Skin of body (tissue), 2 donors: ENCODE results near the gene REEP1. TPM values are rescaled to one million over a fixed set of nuclear protein-coding genes. Genes with fewer than 3 reads are reported as not detected.
"Not testable (repeated sequence)": the region's sequence is repeated elsewhere in the genome, so short reads cannot be mapped to it uniquely, and the experiment has no call there.

ENCODE experiments used
- DNase-seq: peaks from one replicate; lab custom pipeline; 2025; lab: John Stamatoyannopoulos, UW
- total RNA-seq: library from RNA; depleted of rRNA; stranded (reverse); fragments of >200 nt; gene quantifications from one replicate; pipeline ENCODE4 v1.2.3, GENCODE V29; 2014

REEP1 gene
- total RNA-seq, 1 donor from 2014 or later, result 3.9 TPM

- DNase-seq, result peak; percentile 7
These were observed 111.8 kb downstream of the REEP1 start for GRCh38 chr2:86225581-86225980.

- no peak for DNase-seq
These were observed 112.6 kb downstream of the REEP1 start for GRCh38 chr2:86224645-86225355.

- DNase-seq, result no peak
These were observed 113.4 kb downstream of the REEP1 start for GRCh38 chr2:86223927-86224560.

DNA sequence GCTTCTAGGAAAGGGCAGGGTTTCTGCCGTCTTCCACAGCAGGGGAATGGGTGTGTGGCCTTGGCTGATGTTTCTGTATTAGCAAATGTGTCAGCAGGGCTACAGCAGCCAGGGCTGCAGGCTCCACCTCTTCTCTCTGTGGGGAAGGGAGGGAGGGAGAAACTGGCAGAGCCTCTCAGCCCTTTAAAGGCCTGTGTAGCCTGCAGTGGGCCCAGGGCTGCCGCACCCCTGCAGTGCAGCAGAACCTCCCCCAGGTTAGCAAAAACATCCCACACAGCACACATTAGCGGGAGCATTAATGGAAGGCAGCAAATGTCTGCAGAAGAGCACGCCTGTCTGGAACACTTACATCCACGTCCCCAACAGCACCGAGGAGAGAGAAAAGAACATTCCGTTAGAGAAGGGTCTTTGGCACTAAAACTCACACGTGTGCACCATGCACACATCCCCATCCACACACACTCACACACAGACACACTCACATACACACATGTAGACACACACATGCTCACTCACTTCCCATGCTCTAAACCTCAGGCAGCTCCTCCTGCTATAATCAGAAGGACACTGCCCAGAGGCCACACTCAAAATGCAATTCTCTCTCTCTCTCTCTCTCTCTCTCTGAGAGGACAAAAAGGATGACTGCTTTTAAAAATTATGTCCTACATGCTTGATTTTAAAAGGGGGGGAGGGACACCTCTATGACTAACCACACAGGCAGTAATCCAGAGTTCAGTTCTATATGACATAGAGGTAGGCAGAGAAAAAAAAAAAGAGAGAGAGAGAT lies 114.1 kb downstream of the REEP1 start:
- peak; percentile 60 for DNase-seq

- DNase-seq, result peak; percentile 4
These were observed 116.3 kb downstream of the REEP1 start for GRCh38 chr2:86221066-86221684.

GRCh38 chr2:86219896-86220295 lies 117.5 kb downstream of the REEP1 start:
- no peak for DNase-seq

- no peak for DNase-seq
These were observed 119.3 kb downstream of the REEP1 start for GRCh38 chr2:86218124-86218523.

- DNase-seq, result no peak
These were observed 120.6 kb downstream of the REEP1 start for GRCh38 chr2:86216575-86217555.

GRCh38 chr2:86214503-86214832 lies 123.0 kb downstream of the REEP1 start:
- no peak for DNase-seq

- no peak for DNase-seq
These were observed 123.5 kb downstream of the REEP1 start for GRCh38 chr2:86213699-86214502.

DNA sequence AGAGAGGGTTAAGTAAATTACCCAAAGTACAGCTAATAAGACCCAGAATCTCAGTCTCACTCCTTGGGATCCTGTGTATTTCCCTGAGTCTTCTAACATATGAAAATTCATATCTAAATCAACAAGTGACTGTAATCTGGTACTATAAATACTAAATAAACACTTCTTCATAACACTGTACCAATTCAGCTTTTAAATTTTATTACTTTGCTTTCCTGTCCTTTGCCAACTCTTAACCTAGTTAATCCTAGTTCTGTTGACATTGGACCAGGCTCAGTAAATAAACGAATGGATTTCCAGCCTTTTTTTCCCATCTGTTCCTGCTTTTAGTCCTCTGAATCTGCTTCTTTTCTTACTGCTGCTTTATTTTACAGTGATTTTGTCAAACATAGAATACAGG lies 124.4 kb downstream of the REEP1 start:
- no peak for DNase-seq

GRCh38 chr2:86211796-86212188 lies 125.6 kb downstream of the REEP1 start:
- no peak for DNase-seq

GRCh38 chr2:86211033-86211795 lies 126.2 kb downstream of the REEP1 start:
- no peak for DNase-seq

- no peak for DNase-seq
These were observed 133.0 kb downstream of the REEP1 start for GRCh38 chr2:86204458-86204857.

DNA sequence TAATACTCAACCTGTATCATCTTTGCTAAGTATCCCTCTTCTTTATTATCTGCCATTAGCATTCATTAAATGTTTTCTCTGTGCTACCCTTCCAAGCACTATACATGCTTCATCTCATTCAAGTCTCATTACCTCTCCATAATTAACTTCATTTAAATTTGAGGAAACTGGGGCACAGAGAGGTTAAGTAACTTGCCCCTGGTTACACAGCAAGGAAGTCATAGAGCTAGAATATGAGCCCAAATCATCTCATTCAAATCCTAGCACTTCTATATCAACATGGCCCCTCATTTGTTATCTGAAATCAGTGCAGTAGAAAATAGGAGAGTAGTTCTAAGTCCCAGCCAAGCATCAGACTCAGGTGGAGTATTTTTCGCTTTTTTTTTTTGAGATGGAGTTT lies 133.8 kb downstream of the REEP1 start:
- DNase-seq, result no peak

DNA sequence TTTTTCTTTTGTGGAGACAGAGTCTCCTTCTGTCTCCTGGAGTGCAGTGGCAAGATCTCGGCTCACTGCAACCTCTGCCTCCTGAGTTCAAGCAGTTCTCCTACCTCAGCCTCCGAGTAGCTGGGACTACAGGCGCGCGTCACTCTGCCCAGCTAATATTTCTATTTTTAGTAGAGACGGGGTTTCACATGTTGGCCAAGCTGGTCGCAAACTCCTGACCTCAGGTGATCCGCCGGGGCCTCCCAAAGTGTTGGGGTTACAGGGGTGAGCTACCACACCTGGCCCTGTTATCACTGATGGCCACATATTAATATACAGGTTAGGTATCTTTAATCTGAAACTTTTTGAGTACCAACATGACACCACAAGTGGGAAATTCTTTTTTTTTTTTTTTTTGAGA lies 134.7 kb downstream of the REEP1 start:
- no peak for DNase-seq

DNA sequence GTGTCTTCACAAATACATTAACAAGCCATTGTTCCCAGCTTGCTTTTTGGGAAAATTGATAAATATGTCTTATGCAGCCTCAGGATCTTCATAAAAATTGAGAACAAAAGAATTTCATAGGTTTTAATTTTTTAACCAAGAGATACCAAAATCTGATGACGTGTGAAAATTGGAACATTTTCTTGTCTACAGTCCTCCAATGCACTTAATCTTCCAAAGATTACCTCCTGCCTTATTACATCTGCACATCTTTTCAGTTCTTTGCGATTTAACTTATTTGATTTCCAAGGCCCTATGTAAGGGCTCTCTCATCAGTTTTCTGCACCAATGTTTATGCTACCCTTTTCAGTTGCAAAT lies 135.1 kb downstream of the REEP1 start:
- DNase-seq, result no peak

- no peak for DNase-seq
These were observed 135.6 kb downstream of the REEP1 start for GRCh38 chr2:86201671-86202335.

GRCh38 chr2:86200564-86200963 lies 136.9 kb downstream of the REEP1 start:
- not testable (repeated sequence) for DNase-seq
